Kidney epithelial cell (primary cell): ENCODE measurements around the gene ADD3. TPM values are rescaled to one million over a fixed set of nuclear protein-coding genes. Genes with fewer than 3 reads are reported as not detected.
A peak's percentile ranks its signal among the peaks of the same experiment; 100 is the strongest.
"Not testable (repeated sequence)": the region's sequence is repeated elsewhere in the genome, so short reads cannot be mapped to it uniquely, and the experiment has no call there.

Source experiments
- DNase-seq: peaks from one replicate; pipeline ENCODE4 v3.0.0-alpha.2; 2010; ENCODE audit warnings: low read depth
- H3K27me3 ChIP-seq: 2 replicates; pipeline ENCODE4 v1.6.0; 2011; ENCODE audit warnings: low read length; ENCODE audit not compliant: control insufficient read depth, insufficient read depth
- H3K36me3 ChIP-seq: 2 replicates; pipeline ENCODE4 v1.5.1; 2011; ENCODE audit warnings: low read length; ENCODE audit not compliant: control insufficient read depth, insufficient read depth
- H3K4me3 ChIP-seq: 2 replicates; pipeline ENCODE4 v1.5.1; 2011; ENCODE audit warnings: low read depth, mild to moderate bottlenecking, control low read depth, low read length
- total RNA-seq: library from RNA; depleted of rRNA; stranded (reverse); fragments of >200 nt; gene quantifications from 2 replicates; pipeline ENCODE4 v1.2.3, GENCODE V29; 2015
- TF ChIP-seq, protein P1 (sequence below): IDR thresholded peaks from 2 replicates; pipeline ENCODE4 v1.5.1; 2011; ENCODE audit warnings: mild to moderate bottlenecking, moderate library complexity, low read length, control low read depth, inconsistent platforms; ENCODE audit not compliant: insufficient read depth, poor library complexity, severe bottlenecking

Gene ADD3
- total RNA-seq, 1 donor from 2014 or later = 25.6 TPM

DNA sequence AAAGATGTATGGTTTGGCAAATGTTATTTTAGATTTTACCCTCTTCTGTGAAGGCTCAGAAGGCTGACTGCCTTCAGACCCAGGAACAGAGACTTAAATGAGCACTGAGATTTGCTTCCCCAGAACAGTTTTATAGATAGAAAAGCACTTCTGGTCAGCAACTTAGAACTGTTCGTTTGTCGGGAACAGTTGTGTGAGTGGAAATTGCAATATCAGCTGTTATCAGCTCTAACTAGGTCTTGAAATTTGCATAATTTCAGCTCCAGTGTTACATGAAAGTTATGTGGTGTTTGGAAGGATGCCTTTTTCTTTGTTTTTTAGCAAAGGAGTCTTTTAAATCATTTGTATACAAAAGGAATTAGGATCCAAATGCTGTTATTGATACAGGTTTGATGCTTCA, 115.8 kb downstream of the ADD3 start:
- Histone ChIP-seq H3K27me3 (no peaks in the 10 kb centered on the region), H3K4me3 (no peak overlapping the region), H3K36me3 (no peaks in the 10 kb centered on the region)
- no peak for DNase-seq
- TF ChIP-seq, protein P1, sequence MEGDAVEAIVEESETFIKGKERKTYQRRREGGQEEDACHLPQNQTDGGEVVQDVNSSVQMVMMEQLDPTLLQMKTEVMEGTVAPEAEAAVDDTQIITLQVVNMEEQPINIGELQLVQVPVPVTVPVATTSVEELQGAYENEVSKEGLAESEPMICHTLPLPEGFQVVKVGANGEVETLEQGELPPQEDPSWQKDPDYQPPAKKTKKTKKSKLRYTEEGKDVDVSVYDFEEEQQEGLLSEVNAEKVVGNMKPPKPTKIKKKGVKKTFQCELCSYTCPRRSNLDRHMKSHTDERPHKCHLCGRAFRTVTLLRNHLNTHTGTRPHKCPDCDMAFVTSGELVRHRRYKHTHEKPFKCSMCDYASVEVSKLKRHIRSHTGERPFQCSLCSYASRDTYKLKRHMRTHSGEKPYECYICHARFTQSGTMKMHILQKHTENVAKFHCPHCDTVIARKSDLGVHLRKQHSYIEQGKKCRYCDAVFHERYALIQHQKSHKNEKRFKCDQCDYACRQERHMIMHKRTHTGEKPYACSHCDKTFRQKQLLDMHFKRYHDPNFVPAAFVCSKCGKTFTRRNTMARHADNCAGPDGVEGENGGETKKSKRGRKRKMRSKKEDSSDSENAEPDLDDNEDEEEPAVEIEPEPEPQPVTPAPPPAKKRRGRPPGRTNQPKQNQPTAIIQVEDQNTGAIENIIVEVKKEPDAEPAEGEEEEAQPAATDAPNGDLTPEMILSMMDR = no peak

DNA sequence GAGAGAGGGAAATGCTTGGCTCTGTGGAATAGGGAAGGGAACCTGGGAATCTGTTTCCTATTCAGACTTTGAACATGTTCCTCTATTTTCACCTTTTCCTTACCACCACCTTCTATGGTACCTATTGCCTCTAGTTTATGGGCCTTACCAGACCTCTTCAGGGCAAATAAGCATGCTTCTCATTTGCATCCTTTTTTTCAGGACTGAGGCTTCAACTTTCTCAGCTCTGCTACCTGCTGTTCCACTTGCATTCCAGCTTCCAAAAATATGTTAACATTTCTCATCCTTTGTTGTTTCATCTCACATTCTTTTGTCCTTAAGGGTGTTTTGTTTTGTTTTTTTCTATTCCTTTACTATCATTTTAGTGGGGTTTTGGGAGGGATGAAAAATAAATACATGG, 121.7 kb downstream of the ADD3 start:
- DNase-seq = no peak
- Histone ChIP-seq H3K27me3 (no peaks in the 10 kb centered on the region), H3K36me3 (no peaks in the 10 kb centered on the region), H3K4me3 (no peak overlapping the region)
- TF ChIP-seq, protein P1 = no peak

DNA sequence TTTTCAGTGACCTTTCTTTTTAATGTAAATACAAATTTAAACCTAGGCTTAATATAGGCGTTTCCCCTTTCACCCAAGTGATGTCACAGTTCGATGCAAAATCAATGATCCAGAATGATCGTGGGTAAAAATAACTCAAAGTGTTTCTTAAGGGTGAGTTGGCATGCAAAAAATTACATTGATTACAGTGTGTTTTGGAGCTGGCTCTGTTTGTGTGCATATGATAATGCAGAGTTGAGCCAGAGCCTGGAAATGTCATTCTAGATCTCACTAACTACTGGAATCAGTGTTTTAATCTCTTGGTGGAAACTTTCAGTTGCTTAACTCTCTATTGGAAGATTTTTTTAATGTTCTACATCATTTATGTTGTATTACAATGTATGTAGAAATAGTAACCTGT, 127.1 kb downstream of the ADD3 start:
- TF ChIP-seq, protein P1 = no peak
- Histone ChIP-seq H3K4me3 (no peak overlapping the region), H3K36me3 (no peaks in the 10 kb centered on the region), H3K27me3 (no peaks in the 10 kb centered on the region)
- DNase-seq = no peak

DNA sequence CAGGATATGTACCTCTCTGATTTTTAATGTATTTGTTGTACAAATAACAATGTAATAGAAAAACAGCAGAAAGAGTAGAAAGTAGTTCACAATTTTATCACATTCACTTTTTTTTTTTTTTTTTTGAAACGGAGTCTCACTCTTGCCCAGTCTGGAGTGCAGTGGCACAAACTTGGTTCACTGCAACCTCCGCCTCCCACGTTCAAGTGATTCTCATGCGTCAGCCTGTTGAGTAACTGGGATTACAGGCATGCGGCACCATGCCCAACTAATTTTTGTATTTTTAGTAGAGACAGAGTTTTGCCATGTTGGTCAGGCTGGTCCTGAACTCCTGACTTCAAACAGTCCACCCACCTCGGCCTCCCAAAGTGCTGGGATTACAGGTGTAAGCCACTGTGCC, 128.1 kb downstream of the ADD3 start:
- H3K4me3 ChIP-seq, DNase-seq, H3K27me3 ChIP-seq, H3K36me3 ChIP-seq: not testable (repeated sequence)

DNA sequence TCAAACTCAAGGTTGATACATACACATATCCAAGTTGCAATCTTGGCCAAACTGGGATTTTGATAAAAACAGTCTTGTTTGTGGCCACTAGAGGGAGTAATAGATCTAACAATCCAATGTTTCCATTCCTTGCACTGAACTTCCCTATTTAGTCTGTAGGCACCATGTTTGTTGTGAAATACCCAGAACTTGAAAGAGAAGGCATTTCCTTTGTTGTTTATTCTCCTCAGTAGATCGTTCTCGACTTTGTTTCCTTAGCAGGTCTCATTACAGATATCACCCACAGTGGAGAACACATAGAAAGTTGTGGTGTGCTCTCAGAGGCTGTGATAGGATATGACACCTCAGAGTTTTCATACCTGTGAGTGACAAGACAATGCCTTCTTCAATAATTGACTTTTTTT, 129.4 kb downstream of the ADD3 start:
- no peak for DNase-seq
- Histone ChIP-seq H3K36me3 (no peaks in the 10 kb centered on the region), H3K27me3 (no peaks in the 10 kb centered on the region), H3K4me3 (no peak overlapping the region)
- TF ChIP-seq, protein P1 = peak; percentile 54

DNA sequence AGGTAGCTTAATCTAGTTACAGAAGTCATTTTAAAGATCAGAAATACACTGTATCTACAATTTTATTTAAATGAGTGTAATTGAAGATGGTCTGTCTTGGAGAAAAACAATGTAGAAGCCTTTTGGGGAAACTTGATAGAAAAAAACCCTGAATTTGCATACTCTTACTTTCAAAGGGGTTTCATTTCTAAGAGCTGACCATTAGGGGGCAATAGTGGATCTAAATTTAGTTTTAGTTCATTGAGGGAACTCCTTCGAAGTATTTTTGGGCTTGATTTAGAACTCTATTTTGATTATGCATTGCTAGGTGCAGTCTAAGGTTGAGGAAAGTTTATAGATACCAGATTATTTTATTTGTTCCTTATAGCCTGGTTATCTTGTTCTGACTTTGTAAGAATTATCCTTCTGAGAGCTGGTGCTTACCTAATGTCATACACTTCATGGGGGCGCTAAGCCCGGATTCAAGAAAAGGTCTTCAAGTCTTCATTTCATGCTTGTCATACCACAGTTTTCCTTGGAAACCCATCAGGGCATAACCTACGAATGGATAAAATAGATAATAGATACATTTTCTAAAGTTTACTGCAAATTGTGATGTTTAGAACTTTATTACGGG, 130.5 kb downstream of the ADD3 start:
- Histone ChIP-seq H3K4me3 (no peak overlapping the region), H3K36me3 (no peaks in the 10 kb centered on the region), H3K27me3 (no peaks in the 10 kb centered on the region)
- TF ChIP-seq, protein P1 = peak; percentile 56
- no peak for DNase-seq
